ENCODE results near the gene KIF5A.
"Not testable (repeated sequence)": the region's sequence is repeated elsewhere in the genome, so short reads cannot be mapped to it uniquely, and the experiment has no call there.

The KIF5A gene

DNA sequence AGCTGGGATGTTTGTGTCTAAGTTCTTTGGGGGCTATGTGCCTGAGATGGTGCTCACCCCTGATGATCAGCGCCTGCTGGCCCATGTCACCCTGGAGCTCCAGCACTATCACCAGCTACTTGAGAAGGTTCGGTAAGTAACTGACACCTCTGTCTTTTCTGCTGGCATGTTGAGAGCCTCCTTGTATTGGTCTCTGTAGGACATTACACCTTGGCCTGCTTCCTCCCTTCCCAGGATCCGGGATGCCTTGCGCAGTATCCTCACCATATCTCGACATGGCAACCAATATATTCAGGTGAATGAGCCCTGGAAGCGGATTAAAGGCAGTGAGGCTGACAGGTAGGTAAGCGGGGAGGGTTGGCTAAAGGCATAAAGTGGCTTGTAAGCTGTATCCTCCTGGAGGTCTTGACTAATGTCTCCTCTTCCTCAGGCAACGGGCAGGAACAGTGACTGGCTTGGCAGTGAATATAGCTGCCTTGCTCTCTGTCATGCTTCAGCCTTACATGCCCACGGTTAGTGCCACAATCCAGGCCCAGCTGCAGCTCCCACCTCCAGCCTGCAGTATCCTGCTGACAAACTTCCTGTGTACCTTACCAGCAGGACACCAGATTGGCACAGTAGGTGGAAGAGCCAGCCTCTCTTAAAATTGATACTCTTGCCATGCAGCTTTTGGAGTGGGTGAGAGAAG, 35.0 kb upstream of the KIF5A start:
- Histone ChIP-seq H3K4me3 (ENCODE audit: low read length) (no peak overlapping the region), H3K4me1 (ENCODE audit: insufficient read depth, low read length) (0 out of 2 replicates have a peak, but pooled peaks cover 4% of the 10 kb centered on the region), H3K9ac (ENCODE audit: low read depth, low read length) (no peak overlapping the region), H3K9me3 (ENCODE audit: insufficient read depth, low read depth, low read length) (no peaks in the 10 kb centered on the region), H3K27ac (ENCODE audit: low read depth, low read length) (no peak overlapping the region), H3K36me3 (ENCODE audit: insufficient read depth, low read length) (peaks cover 92% of the 10 kb centered on the region), H3K27me3 (ENCODE audit: insufficient read depth, low read length) (no peaks in the 10 kb centered on the region)
- 95% methylated on average over 9 of the region's 9 CpGs for WGBS

DNA sequence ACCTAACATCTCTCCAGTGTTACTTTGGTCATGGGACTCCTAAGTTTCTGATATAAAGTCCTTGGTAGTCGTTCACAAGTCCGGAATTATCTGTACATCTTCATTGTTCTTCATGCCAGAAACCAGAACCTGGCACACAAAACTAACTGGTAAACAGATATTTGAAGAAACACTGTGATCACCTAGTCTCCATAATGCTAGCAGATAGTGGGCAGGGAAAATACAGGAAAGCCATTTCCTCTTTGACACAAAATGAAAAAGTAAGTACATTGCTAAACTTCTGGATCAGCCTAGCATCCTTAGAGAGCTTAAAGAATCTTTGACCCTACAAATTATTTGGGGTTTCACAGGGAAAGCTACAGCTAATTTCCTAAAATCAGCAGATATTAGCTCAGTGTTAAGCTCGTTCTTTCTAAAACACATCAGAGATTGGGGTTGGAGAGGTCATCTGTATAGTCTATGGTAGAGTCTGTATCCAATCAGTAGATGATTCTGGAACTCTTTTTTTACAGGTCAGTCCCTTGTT, 34.4 kb upstream of the KIF5A start:
- Histone ChIP-seq H3K27ac (ENCODE audit: low read depth, low read length) (no peak overlapping the region), H3K4me3 (ENCODE audit: low read length) (no peak overlapping the region), H3K36me3 (ENCODE audit: insufficient read depth, low read length) (peaks cover 86% of the 10 kb centered on the region), H3K4me1 (ENCODE audit: insufficient read depth, low read length) (0 out of 2 replicates have a peak, but pooled peaks cover 4% of the 10 kb centered on the region), H3K9ac (ENCODE audit: low read depth, low read length) (no peak overlapping the region), H3K27me3 (ENCODE audit: insufficient read depth, low read length) (no peaks in the 10 kb centered on the region), H3K9me3 (ENCODE audit: insufficient read depth, low read depth, low read length) (no peaks in the 10 kb centered on the region)
- 89% methylated on average over 3 of the region's 3 CpGs for WGBS

DNA sequence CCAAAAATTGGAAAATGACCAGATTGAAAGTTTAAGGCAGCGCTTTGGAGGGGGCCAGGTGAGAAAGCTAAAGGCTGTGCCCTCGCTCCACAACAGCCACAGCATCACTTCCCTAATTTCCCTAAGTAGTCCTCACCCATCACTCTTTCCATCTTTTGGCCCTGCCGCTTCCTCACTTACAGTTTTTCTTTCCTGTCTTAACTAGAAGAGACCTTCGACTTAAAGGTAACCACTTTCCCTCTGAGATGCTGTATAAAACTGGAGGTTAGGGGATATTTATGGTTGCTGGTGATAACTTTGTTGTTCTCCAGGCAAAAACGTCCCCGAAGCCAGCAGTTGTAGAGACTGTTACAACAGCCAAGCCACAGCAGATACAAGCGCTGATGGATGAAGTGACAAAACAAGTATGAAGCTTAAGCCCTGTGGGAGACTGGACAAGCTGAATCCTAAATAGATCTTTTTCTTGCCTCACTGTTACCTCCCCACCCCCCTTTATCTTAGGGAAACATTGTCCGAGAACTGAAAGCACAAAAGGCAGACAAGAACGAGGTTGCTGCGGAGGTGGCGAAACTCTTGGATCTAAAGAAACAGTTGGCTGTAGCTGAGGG, 33.8 kb upstream of the KIF5A start:
- no peaks in the 10 kb centered on the region for H3K9me3 ChIP-seq (ENCODE audit: insufficient read depth, low read depth, low read length)
- no peak overlapping the region for H3K27ac ChIP-seq (ENCODE audit: low read depth, low read length)
- 0 out of 2 replicates have a peak, but pooled peaks cover 4% of the 10 kb centered on the region for H3K4me1 ChIP-seq (ENCODE audit: insufficient read depth, low read length)
- no peaks in the 10 kb centered on the region for H3K27me3 ChIP-seq (ENCODE audit: insufficient read depth, low read length)
- peaks cover 80% of the 10 kb centered on the region for H3K36me3 ChIP-seq (ENCODE audit: insufficient read depth, low read length)
- H3K4me3 ChIP-seq (ENCODE audit: low read length): no peak overlapping the region
- H3K9ac ChIP-seq (ENCODE audit: low read depth, low read length): no peak overlapping the region
- 96% methylated on average over 11 of the region's 11 CpGs for WGBS

DNA sequence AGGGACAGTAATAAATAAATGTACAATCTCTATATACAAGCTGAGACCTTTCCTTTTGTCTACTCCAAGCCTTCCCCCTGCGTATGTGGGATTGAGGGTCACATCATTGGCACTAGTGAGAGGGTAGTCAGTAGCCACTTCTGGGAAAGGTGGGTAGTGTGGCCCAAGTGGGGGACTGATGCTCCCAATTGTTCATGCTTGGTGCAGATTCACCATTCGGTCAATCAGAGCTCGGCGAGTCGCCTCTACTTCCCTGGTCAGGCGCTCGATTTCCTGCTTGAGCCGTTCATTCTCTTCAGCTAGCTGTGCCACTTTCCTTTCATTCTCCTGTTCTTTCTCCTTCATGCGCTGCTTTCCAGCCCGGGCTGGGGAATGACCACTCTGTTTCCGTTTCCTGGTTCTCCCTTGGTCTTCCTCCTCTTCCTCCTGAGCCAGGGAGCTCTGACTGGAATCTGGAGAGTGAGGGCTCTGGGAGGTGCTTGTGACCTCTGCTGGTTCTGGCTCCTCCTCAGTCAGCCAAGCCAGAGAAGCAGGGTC, 33.2 kb upstream of the KIF5A start:
- Histone ChIP-seq H3K36me3 (ENCODE audit: insufficient read depth, low read length) (peaks cover 74% of the 10 kb centered on the region), H3K4me1 (ENCODE audit: insufficient read depth, low read length) (peaks cover 10% of the 10 kb centered on the region; the same call in 1 of the 2 replicates), H3K4me3 (ENCODE audit: low read length) (no peak overlapping the region), H3K27me3 (ENCODE audit: insufficient read depth, low read length) (no peaks in the 10 kb centered on the region), H3K27ac (ENCODE audit: low read depth, low read length) (no peak overlapping the region), H3K9me3 (ENCODE audit: insufficient read depth, low read depth, low read length) (no peaks in the 10 kb centered on the region), H3K9ac (ENCODE audit: low read depth, low read length) (no peak overlapping the region)
- WGBS: 96% methylated on average over 11 of the region's 11 CpGs

DNA sequence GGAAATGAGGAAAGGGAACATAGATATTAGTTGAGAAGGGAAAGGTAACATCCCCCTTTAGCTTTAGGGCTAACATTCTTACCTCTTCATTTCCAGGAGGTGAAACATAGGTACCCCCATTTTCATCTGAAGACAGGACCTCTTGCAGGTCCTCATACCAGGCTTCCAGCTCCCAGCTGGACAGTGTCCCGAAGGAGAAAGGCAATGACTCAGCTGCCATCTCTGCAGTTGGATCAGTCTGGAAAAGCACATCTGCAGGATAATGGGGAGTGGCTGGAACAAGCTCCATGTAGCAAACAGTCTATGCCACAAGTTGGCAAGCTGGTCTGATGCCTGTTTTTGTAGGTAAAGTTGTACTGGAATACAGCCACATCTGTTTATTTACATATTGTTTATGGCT, 32.7 kb upstream of the KIF5A start:
- Histone ChIP-seq H3K36me3 (ENCODE audit: insufficient read depth, low read length) (peaks cover 69% of the 10 kb centered on the region), H3K4me1 (ENCODE audit: insufficient read depth, low read length) (peaks cover 14% of the 10 kb centered on the region; the same call in 1 of the 2 replicates), H3K4me3 (ENCODE audit: low read length) (no peak overlapping the region), H3K27ac (ENCODE audit: low read depth, low read length) (no peak overlapping the region), H3K9ac (ENCODE audit: low read depth, low read length) (no peak overlapping the region), H3K9me3 (ENCODE audit: insufficient read depth, low read depth, low read length) (no peaks in the 10 kb centered on the region), H3K27me3 (ENCODE audit: insufficient read depth, low read length) (no peaks in the 10 kb centered on the region)
- WGBS: 90% methylated on average over 1 of the region's 1 CpG

DNA sequence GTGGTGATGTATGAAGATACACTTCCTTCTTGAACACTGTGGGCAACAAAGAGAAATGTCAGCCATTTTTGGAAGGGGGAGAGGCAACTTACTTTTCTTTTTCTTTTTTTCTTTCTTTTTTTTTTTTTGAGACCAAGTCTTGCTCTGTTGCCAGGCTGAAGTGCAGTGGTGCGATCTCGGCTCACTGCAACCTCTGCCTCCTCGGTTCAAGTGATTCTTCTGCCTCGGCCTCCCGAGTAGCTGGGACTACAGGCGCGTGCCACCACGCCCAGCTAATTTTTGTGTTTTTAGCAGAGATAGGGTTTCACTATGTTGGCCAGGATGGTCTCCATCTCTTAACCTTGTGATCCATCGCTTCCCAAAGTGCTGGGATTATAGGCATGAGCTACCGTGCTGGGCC, 32.1 kb upstream of the KIF5A start:
- not testable (repeated sequence) for H3K9me3 ChIP-seq (ENCODE audit: insufficient read depth, low read depth, low read length); H3K9ac ChIP-seq (ENCODE audit: low read depth, low read length); H3K27me3 ChIP-seq (ENCODE audit: insufficient read depth, low read length); H3K27ac ChIP-seq (ENCODE audit: low read depth, low read length)
- peaks cover 14% of the 10 kb centered on the region; the same call in 1 of the 2 replicates for H3K4me1 ChIP-seq (ENCODE audit: insufficient read depth, low read length)
- 94% methylated on average over 10 of the region's 10 CpGs for WGBS
- 0 out of 2 replicates have a peak overlapping the region, but pooled peaks have one; percentile 10 for H3K4me3 ChIP-seq (ENCODE audit: low read length)
- H3K36me3 ChIP-seq (ENCODE audit: insufficient read depth, low read length): peaks cover 64% of the 10 kb centered on the region

DNA sequence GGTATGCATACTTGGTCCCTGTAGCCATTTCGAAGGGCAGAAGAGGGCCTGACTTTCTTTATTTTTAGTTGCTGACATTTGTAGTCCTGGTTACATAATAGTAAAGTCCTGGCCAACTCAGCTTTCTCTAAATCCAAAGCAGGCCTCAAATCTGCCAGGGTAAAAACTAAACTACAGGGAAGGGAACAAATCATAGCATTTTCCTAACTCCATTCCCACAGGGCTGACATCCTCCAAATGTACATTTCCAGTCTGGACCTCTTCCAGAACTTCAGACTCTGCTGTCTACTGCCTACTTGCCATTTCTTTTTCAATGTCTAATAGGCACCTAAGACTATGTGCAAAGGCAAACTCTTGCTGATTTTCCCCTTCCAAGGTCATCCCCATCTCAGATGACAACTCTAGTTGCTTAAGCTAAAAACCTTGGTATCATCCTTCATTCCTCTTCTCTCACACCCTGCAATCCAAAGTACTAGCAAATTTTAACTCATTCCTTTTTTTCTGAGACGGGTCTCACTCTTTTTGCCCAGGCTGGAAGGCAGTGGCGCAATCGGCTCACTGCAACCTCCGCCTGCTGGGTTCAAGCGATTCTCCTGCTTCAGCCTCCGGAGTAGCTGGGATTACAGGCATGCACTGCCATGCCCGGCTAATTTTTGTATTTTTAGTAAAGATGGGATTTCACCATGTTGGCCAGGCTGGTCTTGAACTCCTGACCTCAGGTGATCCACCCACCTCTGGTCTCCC, 31.5 kb upstream of the KIF5A start:
- WGBS: 91% methylated on average over 8 of the region's 8 CpGs
- Histone ChIP-seq H3K9ac (ENCODE audit: low read depth, low read length) (no peak overlapping the region), H3K4me3 (ENCODE audit: low read length) (peak overlapping the region; percentile 10; the same call in 1 of the 2 replicates), H3K27ac (ENCODE audit: low read depth, low read length) (no peak overlapping the region), H3K4me1 (ENCODE audit: insufficient read depth, low read length) (peaks cover 14% of the 10 kb centered on the region; the same call in 1 of the 2 replicates), H3K9me3 (ENCODE audit: insufficient read depth, low read depth, low read length) (no peaks in the 10 kb centered on the region), H3K36me3 (ENCODE audit: insufficient read depth, low read length) (peaks cover 57% of the 10 kb centered on the region), H3K27me3 (ENCODE audit: insufficient read depth, low read length) (no peaks in the 10 kb centered on the region)

DNA sequence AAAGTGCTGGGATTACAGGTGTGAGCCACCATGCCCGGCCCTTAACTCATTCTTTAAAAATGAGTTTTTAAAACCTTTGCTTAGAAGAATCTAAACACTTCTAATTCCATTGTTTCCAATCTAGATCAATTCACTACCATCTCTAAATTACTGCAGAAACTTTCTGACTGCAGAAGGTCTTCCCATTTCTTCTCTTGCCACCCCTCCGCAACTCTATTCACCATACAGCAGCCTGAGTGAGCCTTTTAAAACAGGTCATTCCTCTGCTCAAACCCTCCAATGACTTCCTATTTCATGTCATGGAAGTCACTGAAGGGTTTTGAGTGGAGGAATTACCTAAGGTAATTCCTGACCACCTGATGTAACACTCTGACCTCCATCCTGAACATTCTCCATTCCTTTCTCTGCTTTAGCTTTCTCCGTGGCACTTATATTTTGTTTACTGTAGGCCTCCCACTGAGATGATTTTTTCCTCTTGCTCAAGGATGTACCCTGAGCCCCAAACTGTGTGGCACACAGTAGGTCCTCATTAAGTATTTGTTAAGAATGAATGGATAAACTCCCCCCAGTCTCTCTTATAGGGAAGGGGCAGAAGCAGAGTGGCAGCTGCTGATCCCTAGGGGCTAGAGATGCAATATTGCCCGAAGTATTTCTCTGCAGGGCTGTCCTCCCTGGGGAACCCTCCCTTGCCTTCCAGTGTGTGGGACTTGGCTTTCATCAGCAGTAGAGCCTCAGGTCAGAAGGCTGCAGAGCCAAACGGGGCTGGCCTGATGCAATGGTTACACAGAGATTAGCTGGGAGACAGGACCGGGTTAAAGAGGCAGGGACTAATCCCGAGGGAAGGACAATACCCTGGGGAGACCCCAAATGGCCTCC, 30.7 kb upstream of the KIF5A start:
- H3K36me3 ChIP-seq (ENCODE audit: insufficient read depth, low read length): peaks cover 50% of the 10 kb centered on the region

DNA sequence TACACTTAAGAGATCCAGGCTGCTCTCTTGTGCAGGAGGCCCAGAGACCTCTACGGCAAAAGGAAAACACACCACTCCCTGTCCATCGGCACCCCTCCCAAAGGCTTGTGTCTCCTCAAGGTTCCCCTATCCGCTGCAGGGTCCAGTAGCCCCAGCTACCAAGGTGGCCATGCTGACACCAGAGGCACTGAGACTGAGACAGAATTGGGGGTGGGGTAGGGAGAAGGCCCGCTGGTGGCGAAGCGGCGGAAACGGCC, 30.1 kb upstream of the KIF5A start:
- Histone ChIP-seq H3K27ac (ENCODE audit: low read depth, low read length) (peak overlapping the region; percentile 99), H3K4me1 (ENCODE audit: insufficient read depth, low read length) (peaks cover 22% of the 10 kb centered on the region; the same call in 1 of the 2 replicates), H3K36me3 (ENCODE audit: insufficient read depth, low read length) (peaks cover 44% of the 10 kb centered on the region), H3K4me3 (ENCODE audit: low read length) (peak overlapping the region; percentile 96), H3K9ac (ENCODE audit: low read depth, low read length) (peak overlapping the region; percentile 93), H3K27me3 (ENCODE audit: insufficient read depth, low read length) (no peaks in the 10 kb centered on the region), H3K9me3 (ENCODE audit: insufficient read depth, low read depth, low read length) (no peaks in the 10 kb centered on the region)
- 3% methylated on average over 8 of the region's 8 CpGs for WGBS

More for the DNA sequence above, 30.7 kb upstream of the KIF5A start:
- no peaks in the 10 kb centered on the region for H3K9me3 ChIP-seq (ENCODE audit: insufficient read depth, low read depth, low read length)
- peak overlapping the region; percentile 99 for H3K27ac ChIP-seq (ENCODE audit: low read depth, low read length)
- peak overlapping the region; percentile 96 for H3K4me3 ChIP-seq (ENCODE audit: low read length)
- H3K4me1 ChIP-seq (ENCODE audit: insufficient read depth, low read length): peaks cover 22% of the 10 kb centered on the region; the same call in 1 of the 2 replicates
- 33% methylated on average over 7 of the region's 7 CpGs for WGBS
- no peaks in the 10 kb centered on the region for H3K27me3 ChIP-seq (ENCODE audit: insufficient read depth, low read length)
- peak overlapping the region; percentile 93 for H3K9ac ChIP-seq (ENCODE audit: low read depth, low read length)

DNA sequence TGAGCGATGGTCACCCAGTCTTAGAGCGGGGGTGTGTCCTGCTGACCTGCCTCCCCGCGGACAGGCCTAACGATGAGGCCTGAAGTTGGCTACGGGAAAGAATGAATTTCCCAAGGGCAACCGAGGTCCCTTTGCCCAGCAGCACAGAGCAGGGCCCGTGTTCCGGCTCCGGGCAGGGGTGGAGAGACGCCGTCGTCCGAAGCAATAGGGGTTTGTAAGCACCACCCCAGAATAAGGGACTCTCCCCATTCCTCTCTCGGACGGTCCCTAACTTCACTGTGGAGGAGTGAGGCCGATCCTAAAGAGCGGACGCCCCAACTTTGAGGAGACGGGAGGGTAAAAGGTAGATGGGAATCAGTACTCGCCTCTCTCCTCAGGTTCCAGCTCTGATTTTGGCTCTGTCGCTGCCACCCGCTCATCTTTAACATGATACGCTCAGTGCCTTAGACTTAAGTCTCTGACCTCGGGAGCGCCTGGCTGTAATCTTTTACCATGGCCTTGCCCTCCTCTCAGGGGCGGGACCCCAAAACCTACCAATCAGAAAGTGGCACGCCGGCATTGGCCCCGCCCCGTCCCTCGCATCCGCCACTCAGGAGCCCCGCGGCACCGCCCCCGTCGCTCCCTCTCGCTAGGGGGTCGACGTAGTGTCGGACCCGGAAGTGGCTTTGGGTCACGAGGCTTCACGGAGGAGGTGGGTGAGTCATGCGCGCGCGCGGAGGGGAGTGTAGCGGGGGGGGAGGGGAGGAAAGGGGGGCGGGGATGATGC, 29.6 kb upstream of the KIF5A start, which contains the start of gene DDIT3:
Gene DDIT3, minus strand, starts transcription at position 462 of the 766 bp plus-strand sequence. CDS start 3,108 bp downstream, outside the sequence.
- H3K36me3 ChIP-seq (ENCODE audit: insufficient read depth, low read length): peaks cover 39% of the 10 kb centered on the region
- peaks cover 22% of the 10 kb centered on the region; the same call in 1 of the 2 replicates for H3K4me1 ChIP-seq (ENCODE audit: insufficient read depth, low read length)
- H3K27ac ChIP-seq (ENCODE audit: low read depth, low read length): peak within 1 kb of the TSS; percentile 99
- H3K9me3 ChIP-seq (ENCODE audit: insufficient read depth, low read depth, low read length): no peaks in the 10 kb centered on the region
- 1% methylated on average over 45 of the region's 52 CpGs for WGBS
- peak within 1 kb of the TSS; percentile 93 for H3K9ac ChIP-seq (ENCODE audit: low read depth, low read length)
- peak within 1 kb of the TSS; percentile 96 for H3K4me3 ChIP-seq (ENCODE audit: low read length)
- no peaks in the 10 kb centered on the region for H3K27me3 ChIP-seq (ENCODE audit: insufficient read depth, low read length)
